ENCODE results near the gene PIGC.

DNA sequence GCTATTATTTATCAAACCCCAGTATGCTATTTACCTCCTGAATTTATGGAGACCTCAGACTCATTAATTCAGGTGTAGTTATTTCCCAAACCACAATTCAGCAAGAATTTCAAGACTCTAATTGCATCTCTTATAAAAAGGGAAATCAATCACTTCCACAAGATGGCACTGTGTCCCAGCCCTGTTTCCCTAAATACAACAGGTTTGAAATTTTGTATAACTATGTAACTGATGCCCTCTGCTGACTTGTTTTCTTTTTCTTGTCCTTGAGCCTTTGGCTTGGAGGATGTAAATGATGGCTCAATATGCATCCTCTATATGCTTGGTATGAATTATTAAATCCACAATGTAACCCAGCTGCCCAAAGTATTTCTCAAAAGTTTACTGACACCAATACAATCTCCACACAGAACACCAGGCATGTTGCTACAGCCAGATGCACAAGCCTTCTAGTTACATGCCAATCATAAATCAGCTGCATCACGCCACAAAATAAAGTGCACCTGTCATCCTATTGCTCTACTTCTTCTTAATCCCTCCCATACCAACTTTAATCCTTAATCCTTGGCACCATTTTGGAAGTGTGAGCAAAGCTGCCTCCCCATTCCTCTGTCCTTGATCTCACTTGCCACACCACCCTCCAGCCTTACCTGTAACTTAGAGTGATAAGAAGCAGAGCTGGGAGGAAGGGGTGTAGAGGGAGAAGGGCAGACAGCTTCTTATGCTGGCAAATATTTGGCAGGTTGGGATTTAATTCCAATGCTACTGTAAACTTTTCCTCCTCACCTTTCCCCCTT, 14.3 kb downstream of the PIGC start:
- TF ChIP-seq EZH2 (IDR thresholded peaks at IDR 0.05; ENCODE audit: insufficient read depth, poor library complexity, severe bottlenecking) (no peak), EZH2phosphoT487 (IDR thresholded peaks at IDR 0.05; ENCODE audit: insufficient read depth, low read depth) (no peak)
